Ureter (tissue), 1 donor: ENCODE results near the gene HOXA6. TPM values are rescaled to one million over a fixed set of nuclear protein-coding genes. Genes with fewer than 3 reads are reported as not detected.

Experiments
- DNase-seq: peaks from one replicate; pipeline ENCODE4 v3.0.0-alpha.2; 2020; ENCODE audit warnings: low spot score
- total RNA-seq: library from RNA; stranded (reverse); gene quantifications from one replicate; pipeline ENCODE4 v1.2.4, GENCODE V29; 2023
- donor health status: DM: yes; HTN: yes; CAD: no.

The HOXA6 gene
- total RNA-seq, 1 donor from 2014 or later: 8.5 TPM

- DNase-seq: peak; percentile 70
Observed at GRCh38 chr7:27151931-27152815, 4.6 kb upstream of the HOXA6 start, which contains the start of gene HOXA3. Gene HOXA3, minus strand, starts transcription at chr7:27152583. Its CDS starts 41,943 bp downstream, at chr7:27110640.

- DNase-seq: no peak
Observed at GRCh38 chr7:27151341-27151930, 3.9 kb upstream of the HOXA6 start.

GRCh38 chr7:27150568-27151340 is 3.2 kb upstream of the HOXA6 start:
- DNase-seq: peak; percentile 79

DNA sequence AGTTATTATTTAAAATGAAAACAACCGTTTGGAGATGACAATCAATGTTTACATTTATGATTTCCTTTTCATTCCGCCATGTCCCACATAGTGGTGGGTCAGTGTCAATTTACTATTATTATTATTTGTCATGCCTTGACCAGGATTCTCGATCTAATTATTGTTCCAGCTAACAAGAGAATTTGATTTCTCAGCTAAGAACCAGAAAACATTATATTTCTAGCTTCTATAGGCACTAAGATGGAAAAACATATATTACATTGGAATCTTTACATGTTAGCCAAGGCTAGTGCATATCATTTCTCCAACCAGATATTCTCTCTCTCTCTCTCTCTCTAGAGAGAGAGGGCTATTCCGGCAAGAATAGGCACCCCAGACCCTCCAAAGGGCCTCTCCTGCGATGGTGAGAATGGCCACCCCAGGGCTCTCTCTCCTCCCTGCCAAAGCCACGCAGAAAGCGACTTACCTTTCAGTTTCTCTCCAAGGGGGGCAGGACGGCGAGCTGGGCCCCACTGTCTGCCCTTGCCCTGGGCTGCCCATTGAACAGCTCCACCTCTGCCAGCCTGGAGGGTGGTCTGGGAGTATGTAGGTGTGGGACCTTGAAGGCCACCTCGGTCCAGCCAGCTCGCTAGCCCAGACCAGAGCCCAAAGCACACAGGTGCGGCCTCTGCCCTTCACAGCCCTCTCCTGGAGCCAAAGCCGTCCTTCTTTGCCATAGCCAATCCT is 2.4 kb upstream of the HOXA6 start:
- peak; percentile 43 for DNase-seq

GRCh38 chr7:27148756-27149641 is 1.4 kb upstream of the HOXA6 start:
- peak; percentile 43 for DNase-seq

- peak; percentile 54 for DNase-seq
Observed at GRCh38 chr7:27148031-27148755, 619 bp upstream of the HOXA6 start.

GRCh38 chr7:27146491-27147198 is 929 bp downstream of the HOXA6 start:
- no peak for DNase-seq

GRCh38 chr7:27145914-27146412 is 1.6 kb downstream of the HOXA6 start:
- DNase-seq: no peak

GRCh38 chr7:27145165-27145913 is 2.2 kb downstream of the HOXA6 start:
- no peak for DNase-seq

DNA sequence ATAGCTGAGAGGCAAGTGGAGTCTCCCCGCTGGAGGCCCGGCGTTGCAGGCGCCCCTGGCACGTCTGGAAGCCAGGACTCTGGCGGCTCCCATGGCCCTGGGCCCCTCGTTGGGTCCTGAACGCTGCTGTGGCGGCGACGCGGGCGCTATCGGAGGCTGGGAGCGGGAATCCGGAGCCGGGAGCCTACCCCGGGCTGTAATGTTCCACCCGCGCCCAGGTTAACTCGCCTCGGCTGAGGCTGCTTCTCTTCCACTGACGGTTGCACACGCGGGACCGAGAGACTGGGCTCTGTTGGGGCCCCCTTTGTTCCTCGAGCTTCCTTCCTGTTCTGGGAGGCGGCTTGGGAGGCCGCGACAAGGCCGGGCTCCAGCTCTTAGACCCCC is 2.8 kb downstream of the HOXA6 start:
- peak; percentile 43 for DNase-seq

DNA sequence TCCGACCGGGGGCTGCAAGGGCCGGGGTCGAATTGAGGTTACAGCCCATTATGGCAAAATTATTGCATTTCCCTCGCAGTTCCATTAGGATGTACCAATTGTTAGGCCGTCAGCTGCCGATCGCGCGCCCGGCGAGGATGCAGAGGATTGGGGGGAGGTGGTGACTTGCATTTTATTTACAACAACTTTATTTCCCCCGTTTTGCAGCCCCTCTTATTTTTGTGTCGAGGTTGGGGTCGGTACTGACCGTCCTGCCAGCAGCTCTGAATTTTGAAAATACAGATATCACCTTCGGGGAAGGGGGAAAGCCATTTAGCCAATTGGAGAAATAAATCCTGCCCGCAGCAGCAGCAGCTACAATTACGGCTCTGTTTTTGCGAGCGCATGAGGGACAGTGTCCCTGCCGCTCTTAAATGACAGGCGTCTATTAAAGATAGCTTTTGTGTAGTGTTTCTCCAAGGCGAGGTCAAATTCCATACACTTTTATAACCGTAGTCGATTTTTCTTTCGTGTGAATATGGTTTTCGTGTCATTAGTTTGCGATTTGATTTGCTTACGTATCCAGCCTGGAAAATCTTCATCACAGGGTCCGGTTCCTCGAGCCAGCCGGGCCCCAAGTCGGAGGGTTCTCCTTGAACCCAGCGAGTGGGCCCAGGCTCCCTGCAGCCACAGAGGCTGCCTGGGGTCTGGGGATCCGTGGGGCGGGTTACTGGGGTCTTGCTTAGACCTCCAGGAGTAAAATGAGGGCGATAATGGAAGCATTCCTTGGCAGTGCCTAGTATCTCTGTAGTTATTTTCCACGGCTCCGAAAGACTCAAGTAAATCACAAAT is 3.4 kb downstream of the HOXA6 start:
- DNase-seq: no peak

DNA sequence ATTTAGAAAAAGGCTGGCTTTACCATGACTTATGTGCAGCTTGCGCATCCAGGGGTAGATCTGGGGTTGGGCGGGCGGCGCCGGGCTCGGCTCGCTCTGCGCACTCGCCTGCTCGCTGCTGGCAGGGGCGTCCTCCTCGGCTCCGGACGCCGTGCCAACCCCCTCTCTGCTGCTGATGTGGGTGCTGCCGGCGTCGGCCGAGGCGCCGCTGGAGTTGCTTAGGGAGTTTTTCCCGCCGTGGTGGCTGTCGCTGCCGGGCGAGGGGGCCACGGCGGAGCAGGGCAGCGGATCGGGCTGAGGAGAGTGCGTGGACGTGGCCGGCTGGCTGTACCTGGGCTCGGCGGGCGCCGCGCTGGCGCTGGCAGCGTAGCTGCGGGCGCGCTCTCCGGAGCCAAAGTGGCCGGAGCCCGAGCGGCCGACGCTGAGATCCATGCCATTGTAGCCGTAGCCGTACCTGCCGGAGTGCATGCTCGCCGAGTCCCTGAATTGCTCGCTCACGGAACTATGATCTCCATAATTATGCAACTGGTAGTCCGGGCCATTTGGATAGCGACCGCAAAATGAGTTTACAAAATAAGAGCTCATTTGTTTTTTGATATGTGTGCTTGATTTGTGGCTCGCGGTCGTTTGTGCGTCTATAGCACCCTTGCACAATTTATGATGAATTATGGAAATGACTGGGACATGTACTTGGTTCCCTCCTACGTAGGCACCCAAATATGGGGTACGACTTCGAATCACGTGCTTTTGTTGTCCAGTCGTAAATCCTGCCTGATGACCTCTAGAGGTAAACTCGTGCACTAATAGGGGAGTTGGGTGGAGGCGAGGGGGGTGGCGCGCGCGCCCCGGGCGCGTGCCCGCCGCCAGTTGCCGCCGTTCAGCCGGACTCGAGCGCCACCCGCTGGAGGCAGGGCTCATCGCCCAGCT is 4.3 kb downstream of the HOXA6 start, which contains the start of gene HOXA5:
Gene HOXA5 (minus strand): TSS at position 659 of the 927 bp plus-strand sequence. CDS start 74 bp downstream, at position 585.
- peak; percentile 86 for DNase-seq

- peak; percentile 42 for DNase-seq
Observed at GRCh38 chr7:27142580-27143022, 5.0 kb downstream of the HOXA6 start.

GRCh38 chr7:27141923-27142579 is 5.5 kb downstream of the HOXA6 start:
- peak; percentile 46 for DNase-seq

DNA sequence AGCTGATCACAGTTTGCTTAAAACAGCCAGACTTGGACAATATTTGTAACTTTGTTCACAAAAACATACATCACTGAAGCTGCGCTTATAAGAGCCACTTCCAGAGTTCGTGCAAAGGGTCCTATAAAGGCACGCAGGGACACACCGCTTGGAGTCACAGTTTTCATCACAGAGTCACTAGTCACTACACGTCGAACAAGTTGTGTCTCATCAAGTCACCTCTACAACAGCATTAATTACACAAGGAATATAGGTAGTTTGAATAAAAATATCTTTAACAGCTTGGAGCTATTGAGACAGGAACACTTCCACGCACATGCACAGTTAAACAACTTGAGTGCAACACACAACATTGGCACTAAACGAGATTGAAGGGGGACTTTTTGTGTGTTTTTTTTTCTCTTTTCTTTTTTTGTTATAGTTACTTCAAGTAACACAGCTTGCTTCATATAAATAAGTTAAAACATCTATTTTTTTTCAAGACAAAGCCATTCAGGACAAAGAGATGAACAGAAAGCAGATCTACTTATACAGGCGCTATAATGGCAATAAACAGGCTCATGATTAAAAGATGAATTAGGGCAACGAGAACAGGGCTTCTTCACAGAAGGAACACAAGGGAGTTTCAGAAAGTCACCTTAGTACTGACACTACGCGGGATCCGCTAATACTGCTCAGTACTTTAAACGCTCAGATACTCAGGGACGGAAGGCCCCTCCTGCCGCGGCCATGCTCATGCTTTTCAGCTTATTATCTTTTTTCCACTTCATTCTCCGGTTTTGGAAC is 6.2 kb downstream of the HOXA6 start:
- no peak for DNase-seq
